HUDEP-2 (cell line): ENCODE data around the gene AK4.
A peak's percentile ranks its signal among the peaks of the same experiment; 100 is the strongest.
"Not testable (repeated sequence)": the region's sequence is repeated elsewhere in the genome, so short reads cannot be mapped to it uniquely, and the experiment has no call there.

ENCODE experiments used
- DNase-seq, 76 experiments: peaks; one replicate each; lab custom pipeline; 2025; ENCODE audit not compliant: unreplicated experiment in 76 of 76; lab: John Stamatoyannopoulos, UW

Gene AK4

DNA sequence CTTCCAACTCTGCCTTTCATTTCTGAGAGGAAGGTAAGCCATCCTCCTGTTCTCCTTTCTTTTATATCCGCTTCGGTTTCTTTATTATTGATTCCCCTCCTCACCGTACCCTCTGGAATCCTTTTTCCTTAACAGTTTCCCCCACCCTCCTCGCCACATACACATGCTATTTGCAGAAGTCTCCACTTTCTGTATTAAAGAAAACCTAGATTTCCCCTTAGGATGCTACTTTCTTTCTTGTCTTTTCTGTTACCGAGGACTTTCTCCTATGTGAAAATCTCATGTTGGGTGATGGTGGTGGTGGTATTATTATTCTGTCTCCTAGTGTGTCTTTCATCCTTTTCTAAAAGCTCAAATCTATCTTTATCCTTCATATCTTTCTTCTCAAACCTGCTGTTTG is 62.3 kb downstream of the AK4 start:
- no peak for DNase-seq

GRCh38 chr1:65211331-65211730 is 63.3 kb downstream of the AK4 start:
- DNase-seq: no peak

DNA sequence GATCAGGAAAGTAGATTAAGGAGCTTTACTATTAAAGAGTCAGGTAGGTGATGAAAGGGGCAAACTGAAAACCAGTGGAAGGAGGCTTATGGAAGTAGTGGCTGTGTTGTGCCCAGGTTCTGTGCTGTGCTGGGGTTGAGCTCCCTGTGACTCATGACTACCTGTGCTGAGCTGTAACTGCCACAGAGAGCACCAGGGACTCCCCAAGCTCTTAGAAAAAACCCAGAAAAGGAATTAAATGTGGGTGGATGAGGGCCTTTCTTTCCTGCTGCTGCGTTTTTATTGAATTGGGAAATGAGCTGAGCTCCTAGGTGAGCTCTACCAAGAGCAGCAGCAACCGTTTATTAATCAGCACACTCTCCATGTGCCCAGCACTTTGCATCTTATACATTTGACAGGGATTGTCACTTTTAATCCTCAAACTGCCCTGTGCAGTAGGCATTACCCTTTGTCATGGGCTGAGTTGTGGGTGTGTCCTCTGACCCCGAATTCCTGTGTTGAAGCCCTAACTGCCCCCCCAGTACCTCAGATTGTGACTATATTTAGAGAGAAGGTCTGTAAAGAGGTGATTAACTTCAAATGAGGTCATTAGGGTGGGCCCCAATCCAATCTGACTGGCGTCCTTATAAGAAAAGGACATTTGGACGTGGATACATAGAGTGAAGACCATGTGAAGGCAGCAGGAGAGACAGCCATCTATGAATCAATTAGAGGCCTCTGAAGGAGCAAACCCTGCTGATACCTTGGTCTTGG is 65.4 kb downstream of the AK4 start:
- DNase-seq: no peak

- no peak for DNase-seq
These were observed 66.5 kb downstream of the AK4 start for GRCh38 chr1:65214340-65215027.

GRCh38 chr1:65216989-65217388 is 69.0 kb downstream of the AK4 start:
- no peak for DNase-seq

DNA sequence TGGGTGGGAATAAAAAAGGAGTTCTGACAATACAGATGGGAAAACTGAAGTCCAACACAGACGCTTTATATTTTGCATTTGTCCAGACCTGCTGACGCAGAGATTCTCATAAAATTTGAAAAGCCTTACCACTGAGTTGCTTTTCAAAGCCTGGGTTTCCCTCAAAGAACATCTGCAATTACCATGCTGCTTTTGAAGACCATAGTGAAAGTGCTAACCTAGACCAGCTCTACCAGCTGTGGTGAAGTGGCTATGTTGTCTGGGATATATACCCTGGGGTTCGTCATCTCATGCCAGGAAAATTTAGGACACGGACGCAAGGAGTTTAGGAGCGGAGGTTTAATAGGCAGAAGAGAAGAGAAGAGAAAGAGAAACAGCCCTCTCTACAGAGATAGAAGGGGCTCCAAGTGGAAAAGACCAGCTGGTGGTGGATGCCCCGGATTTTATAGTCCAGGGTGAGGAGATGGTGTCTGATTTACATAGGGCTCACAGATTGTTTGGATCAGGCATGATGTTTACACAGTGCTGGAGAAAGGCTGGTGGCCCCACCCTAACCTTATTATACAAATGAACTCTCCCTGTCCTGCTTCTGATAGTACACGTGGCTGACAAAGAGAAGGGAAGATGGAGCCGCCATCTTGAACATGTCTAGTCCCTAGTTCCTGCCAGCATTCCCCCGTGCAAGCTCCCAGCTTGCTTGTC is 73.8 kb downstream of the AK4 start:
- DNase-seq: no peak

DNA sequence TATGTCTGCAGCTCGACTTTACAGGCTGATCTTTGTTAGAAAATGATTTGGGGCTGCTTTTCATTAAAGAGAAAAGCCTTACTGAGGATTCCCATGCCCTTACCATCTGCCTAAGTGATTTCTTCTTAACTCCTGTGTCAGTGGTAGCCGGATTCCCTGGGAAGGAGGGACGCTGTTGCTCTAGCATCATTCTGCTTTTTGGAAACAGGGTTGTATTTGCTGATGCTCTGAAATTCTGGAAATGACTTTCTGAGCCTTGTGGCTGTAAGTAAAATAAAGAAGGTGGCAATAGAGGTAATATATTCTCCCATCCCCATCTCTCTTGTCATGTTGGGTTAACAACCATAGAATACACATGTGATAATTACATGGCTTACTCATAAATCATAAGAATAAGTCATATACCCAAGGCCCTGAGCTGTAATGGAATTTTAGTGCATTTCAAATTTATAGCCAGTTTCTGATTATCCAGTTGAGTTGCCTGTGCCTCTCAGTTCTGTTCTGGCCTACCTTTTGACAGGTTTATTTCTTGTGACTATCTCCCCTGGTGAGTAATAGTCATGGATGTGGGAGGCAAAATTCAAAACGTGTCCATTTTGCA is 74.4 kb downstream of the AK4 start:
- DNase-seq: no peak

DNA sequence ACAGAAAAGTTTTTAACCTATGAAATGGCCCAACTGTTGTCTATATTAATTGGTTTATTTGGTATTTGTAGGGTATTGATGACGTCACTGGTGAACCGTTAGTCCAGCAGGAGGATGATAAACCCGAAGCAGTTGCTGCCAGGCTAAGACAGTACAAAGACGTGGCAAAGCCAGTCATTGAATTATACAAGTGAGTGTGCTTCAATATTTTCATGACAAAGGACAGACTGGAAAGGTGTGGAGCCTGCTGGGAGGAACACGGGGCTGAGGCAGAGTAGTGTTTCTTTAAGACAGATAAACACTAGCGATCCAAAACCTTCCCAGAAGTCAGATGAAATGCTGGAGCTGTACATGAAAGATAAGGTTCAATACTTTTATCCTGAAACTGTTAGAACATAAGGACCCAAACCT is 76.7 kb downstream of the AK4 start:
- peak in 48 of 76 experiments; percentile 13 to 77 (median 41) for DNase-seq

GRCh38 chr1:65225179-65225578 is 77.2 kb downstream of the AK4 start:
- no peak for DNase-seq

DNA sequence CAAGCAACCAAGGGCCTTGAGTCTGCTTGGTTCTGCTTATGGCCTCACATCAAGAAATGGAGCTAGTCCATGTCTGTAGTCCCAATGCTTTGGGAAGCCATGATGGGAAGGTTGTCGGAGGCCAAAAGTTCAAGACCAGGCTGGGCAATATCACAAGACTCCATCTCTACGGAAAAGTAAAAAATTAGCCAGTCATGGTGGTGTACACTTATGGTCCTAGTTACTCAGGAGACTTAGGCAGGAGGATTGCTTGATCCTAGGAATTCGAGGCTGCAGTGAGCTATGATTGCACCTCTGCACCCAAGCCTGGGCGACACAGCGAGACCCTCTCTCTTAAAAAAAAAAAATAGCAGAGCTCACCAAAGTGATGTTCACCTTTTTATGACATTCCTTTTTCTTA is 81.2 kb downstream of the AK4 start:
- no peak for DNase-seq

DNA sequence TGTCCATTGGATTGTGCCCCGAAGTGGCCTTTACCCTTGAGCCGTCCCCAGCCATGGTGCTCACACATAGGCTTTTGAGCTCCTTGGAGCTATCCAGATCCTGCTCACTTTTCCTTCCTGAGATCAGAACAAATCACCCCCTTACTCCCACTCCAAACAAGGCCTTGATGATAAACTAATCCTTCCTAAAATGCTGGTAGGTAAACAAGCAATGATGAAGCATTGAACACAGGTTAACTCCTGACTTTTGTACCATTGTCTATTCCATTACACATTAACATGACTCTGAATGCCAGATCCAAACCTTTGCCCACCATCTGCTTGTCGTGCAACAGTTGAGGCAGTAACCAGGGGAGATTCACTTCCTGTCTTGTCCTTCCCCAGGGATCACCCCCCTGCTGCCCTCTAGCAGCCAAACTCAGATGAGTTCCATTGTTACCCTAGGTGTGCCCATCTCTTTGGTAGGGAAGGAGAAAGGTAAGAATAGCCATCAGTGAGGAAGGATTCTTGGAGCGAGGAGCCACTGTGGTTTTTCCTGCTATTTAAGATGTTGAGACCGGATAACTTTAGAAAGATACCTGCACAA is 81.8 kb downstream of the AK4 start:
- DNase-seq: peak in 1 of 76 experiments; percentile 34

DNA sequence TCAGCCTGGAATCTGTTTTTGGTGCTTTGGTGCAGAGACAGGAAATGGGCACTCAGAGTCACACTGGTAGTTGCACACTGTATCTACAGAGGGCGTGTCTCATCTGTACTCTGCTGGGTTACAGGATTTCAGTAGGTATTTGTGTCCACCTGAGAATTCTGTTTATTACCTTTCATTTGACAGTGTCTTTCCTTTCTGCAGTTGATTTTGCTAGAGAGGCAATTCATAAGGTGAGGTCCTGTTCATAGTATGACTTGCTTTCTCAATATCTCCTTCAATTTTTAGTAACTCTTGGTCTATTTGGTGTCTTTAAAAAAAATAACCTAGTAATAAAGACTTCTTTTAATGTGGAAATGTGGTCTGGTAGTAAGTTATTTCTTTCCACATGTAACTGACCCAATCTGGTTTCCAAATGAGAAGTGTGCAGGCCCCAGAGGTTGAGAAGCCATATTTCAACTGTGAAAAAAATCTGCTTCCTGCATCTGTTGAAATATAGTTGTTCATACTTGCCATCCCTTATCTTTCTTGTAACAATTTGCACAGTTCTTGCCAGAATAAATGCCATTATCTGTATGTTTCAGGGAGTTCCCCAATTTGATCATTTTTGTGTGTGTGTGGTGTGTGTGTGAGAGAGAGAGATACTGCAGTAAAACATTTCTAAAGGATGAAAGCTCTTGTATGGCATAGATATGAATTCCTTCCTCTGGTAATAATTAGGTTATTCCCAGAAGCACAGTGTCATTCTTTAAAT is 82.9 kb downstream of the AK4 start:
- DNase-seq: peak in 48 of 76 experiments; percentile 11 to 97 (median 81)

DNA sequence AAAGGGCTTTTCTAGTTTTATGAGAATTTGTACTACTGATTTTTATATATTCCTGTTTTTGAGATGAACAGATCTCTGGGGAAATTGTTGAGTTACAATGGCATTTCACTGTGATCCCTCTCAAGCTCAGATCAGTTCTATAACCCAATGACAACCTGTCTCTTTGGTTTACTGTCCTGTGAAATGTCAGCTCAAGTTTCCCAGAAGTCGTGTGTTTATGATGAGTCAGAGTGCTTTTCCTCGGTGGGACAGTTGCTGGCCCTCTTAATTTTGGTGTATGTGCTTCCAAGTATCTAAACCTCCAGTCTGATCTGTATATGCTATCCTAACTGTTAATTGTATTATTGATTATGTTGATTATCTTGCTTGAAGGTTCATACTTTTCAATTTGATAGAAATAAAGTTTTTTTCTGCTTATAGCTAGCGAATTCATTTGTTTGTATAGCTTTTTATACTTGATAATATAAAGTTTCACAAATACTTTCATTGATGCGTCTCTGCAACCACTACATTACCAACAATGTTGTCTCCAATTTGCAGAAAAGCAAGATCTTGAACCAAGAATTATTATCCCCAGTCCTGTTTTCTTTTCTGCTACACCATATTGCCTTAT is 83.8 kb downstream of the AK4 start:
- peak in 38 of 76 experiments; percentile 8 to 70 (median 40) for DNase-seq

DNA sequence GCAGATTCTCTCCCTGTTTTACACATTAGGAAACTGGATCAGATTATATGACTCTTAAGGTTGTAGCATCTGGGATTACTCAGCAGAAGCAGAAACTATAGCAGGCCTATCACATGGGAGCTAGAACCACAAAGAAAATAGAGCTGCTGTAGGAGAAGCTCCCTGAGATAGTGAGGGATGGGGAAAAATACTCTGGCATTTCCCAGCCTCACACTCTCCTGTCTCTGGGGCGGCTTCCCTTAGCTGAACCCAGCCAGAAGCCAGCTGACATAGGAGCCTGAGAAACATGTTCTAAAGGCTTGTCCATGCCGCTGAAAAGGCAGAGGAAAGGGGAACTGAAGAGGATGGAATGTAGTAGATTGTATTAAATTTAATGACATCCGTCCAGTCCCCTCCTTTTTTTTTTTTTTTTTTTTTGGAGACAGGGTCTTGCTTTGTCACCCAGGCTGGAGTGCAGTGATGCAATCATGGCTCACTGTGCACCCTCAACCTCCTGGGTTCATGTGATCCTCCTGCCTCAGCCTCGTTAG is 84.5 kb downstream of the AK4 start:
- DNase-seq: peak in 23 of 76 experiments; percentile 6 to 59 (median 28)

- peak in 51 of 76 experiments; percentile 16 to 83 (median 37) for DNase-seq
These were observed 85.8 kb downstream of the AK4 start for GRCh38 chr1:65233782-65234181.

- DNase-seq: peak in 33 of 76 experiments; percentile 20 to 75 (median 55)
These were observed 88.1 kb downstream of the AK4 start for GRCh38 chr1:65235867-65236805.

DNA sequence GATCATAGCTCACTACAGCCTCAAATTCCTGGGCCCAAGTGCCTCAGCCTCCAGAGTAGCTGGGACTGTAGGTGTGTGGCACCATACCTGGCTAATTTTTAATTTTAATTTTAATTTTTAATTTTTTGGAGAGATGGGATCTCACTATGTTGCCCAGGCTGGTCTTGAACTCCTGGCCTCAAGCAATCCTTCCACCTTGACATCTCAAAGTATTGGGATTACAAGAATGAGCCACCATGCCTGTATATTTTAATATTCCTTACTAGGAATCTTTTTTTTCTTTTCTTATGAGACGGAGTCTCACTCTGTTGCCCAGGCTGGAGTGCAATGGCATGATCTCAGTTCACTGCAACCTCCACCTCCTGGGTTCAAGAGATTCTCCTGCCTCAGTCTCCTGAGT is 89.1 kb downstream of the AK4 start:
- not testable (repeated sequence) for DNase-seq

DNA sequence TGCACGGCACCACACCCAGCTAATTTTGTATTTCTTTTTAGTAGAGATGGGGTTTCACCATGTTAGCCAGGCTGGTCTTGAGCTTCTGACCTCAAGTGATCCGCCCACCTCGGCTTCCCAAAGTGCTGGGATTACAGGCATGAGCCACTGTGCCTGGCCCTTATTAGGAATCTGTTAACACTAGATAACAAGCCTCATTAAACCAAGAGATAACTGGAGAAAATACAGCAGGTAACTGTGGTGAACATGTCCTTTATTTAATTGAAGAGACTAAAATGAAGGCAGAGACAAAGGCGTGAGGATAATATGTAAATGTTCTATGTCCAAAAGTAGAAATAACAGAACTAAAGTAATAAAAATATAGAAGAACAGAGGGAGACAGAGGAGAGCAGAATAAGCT is 89.5 kb downstream of the AK4 start:
- peak in 1 of 76 experiments; percentile 38 for DNase-seq
